Aorta (tissue), 5 donors: Measurements from ENCODE around the gene XRCC4. TPM values are rescaled to one million over a fixed set of nuclear protein-coding genes. Genes with fewer than 3 reads are reported as not detected.

Experiments
- ATAC-seq: fragments of 200-7000 bp; cut with Tn5 transposase; one replicate; pipeline ENCODE4 v1.9.1; 2022; ENCODE audit warnings: moderate library complexity; ENCODE audit not compliant: low FRiP score
- DNase-seq, 2 donors: peaks; one replicate each; pipeline ENCODE4 v3.0.0-alpha.2; 2020
- H3K27ac ChIP-seq, 2 donors: one replicate each; pipeline ENCODE4 v1.5.1; 2013; ENCODE audit warnings: low read length in 2 of 2, mild to moderate bottlenecking in 2 of 2, moderate library complexity in 2 of 2, control low read depth in 1 of 2, inconsistent platforms in 1 of 2, low read depth in 1 of 2
- H3K27me3 ChIP-seq, 2 donors: one replicate each; pipeline ENCODE4 v1.6.1; 2013; ENCODE audit warnings: control low read depth in 1 of 2, low read length in 1 of 2, mild to moderate bottlenecking in 1 of 2, moderate library complexity in 1 of 2; ENCODE audit not compliant: insufficient read depth in 2 of 2, control insufficient read depth in 1 of 2
- H3K36me3 ChIP-seq, 2 donors: one replicate each; pipeline ENCODE4 v1.6.1; 2013; ENCODE audit warnings: control low read depth in 1 of 2, low read length in 1 of 2, mild to moderate bottlenecking in 1 of 2; ENCODE audit not compliant: insufficient read depth in 2 of 2, control insufficient read depth in 1 of 2
- H3K4me1 ChIP-seq, 2 donors: one replicate each; pipeline ENCODE4 v1.6.1; 2013; ENCODE audit warnings: low read length in 2 of 2, control low read depth in 1 of 2, mild to moderate bottlenecking in 1 of 2, moderate library complexity in 1 of 2; ENCODE audit not compliant: insufficient read depth in 2 of 2, control insufficient read depth in 1 of 2
- H3K4me3 ChIP-seq, 2 donors: one replicate each; pipeline ENCODE4 v1.5.1; 2013; ENCODE audit warnings: low read length in 2 of 2, control low read depth in 1 of 2, mild to moderate bottlenecking in 1 of 2
- H3K9me3 ChIP-seq: one replicate; pipeline ENCODE4 v1.6.1; 2013; ENCODE audit warnings: mild to moderate bottlenecking, low read length; ENCODE audit not compliant: control insufficient read depth
- WGBS, 2 donors: extraction: QIAGEN DNeasy Blood & Tissue Kit; methylation state at CpG; one replicate each; pipeline ENCODE4 v1.1.7; 2013; 5-methylcytosine and 5-hydroxymethylcytosine counted together
- intact Hi-C, 2 donors: fragments of 100-400 bp; cut with DNase I; formaldehyde crosslinking; loops; one replicate each; pipeline versions ENCODE4 v1.14.2 to v1.15.0; 2022
- polyA plus RNA-seq, 2 donors: library from polyadenylated mRNA; stranded (reverse); fragments of 200-250 nt; gene quantifications; one replicate each; pipeline ENCODE4 v1.2.3, GENCODE V29; 2013
- total RNA-seq, 2 donors: library from RNA; stranded (reverse); fragmentation: NEBNext Ultra II Directional; extraction: Animal tissue kit (Norgen Biotek cat#: 25700); gene quantifications; one replicate each; pipeline ENCODE4 v1.2.1, GENCODE V29; 2021
- donor health status: healthy with polysubstance abuse.
- donor health status: Bipolar disorder and iron deficiency.
- donor health status: DM: no; HTN: no; CAD: no.
- donor health status: DM: no; HTN: no; CAD: no.
- donor health status: DM: yes; HTN: yes; CAD: no.

Gene XRCC4
- total and polyA plus RNA-seq, 4 donors: 9.9 to 19.0 (median 11.8) TPM

DNA sequence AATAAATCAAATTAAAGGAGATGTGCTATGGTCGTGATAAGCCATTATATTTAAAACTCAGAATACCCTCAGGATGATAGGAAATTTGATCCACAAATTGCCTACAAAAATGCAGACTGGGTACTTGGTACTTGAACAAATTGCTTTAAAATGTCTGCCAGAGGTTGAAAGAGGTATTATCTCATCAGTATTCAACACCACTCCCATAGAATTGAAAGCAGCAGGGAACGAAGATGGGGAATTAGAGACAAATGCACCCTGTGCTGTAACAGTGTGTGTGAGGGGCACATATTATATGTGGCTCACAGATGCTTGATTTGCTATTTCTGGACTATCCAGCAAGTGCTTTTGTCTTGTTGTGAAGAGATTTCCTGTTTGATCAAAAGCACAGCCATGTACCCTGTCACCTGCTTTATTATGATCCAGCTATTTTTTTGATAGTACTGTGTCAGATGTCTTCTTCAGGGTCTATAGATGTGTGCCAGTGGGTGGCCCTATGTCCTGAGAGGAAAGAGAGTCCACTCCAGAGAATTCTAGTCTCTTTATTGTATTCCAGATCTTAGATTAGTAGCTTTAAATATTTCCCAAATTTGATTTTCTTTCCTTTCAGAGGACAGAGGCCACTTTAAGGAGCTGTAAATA lies 120.1 kb downstream of the XRCC4 start:
- DNase-seq (no peak), ATAC-seq (no peak)
- WGBS, 2 donors: 86 to 87% methylated on average over 2 of the region's 2 CpGs
- Histone ChIP-seq H3K27me3 (no peaks in the 10 kb centered on the region), H3K4me3 (no peak overlapping the region), H3K9me3 (no peaks in the 10 kb centered on the region), H3K27ac (no peak overlapping the region), H3K36me3 (no peaks in the 10 kb centered on the region), H3K4me1 (no peaks in the 10 kb centered on the region)
- intact Hi-C loops: no loop called here

DNA sequence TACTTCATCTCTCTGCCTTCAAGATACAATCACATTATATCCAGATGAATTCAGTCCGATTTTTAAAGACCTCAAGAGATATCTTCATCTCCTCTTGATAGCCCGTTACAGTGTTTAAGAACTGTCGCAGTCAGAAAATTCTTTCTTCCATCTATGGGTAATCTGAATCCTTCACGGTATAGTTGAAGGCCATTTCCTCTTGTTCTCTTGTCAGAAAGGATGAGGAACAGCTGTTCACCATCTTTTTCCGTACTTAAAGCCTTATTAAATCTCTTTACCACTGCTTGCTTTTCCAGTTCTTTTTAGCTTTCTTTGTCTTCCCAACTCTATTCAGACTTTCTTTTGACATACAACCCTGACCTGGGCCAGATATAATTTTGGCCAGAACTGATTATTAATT lies 121.8 kb downstream of the XRCC4 start:
- 68 to 78% methylated on average over 5 of the region's 5 CpGs for WGBS, 2 donors
- intact Hi-C loops: no loop called here
- no peak for ATAC-seq
- no peaks in the 10 kb centered on the region for H3K27me3 ChIP-seq
- no peaks in the 10 kb centered on the region for H3K9me3 ChIP-seq
- DNase-seq: no peak
- no peaks in the 10 kb centered on the region for H3K36me3 ChIP-seq
- H3K4me1 ChIP-seq: no peaks in the 10 kb centered on the region
- H3K4me3 ChIP-seq: no peak overlapping the region
- H3K27ac ChIP-seq: no peak overlapping the region

DNA sequence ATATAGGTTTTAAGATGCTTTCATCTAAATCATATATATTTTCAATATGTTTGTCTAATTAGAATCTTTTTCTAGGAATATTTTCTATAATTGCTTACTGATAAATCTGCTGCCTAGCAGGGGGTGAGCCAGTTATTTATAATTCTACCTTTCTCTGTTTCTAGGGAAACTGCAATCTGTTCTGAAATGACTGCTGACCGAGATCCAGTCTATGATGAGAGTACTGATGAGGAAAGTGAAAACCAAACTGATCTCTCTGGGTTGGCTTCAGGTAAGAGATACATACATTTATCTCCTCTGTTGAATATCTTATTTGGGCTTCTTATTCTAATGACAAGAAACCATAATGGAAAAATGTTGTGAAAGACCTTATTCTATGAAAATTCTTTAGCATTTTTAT lies 127.3 kb downstream of the XRCC4 start:
- intact Hi-C loops: no loop called here
- no peak for DNase-seq
- H3K4me1 ChIP-seq: no peaks in the 10 kb centered on the region
- 89 to 96% methylated on average over 1 of the region's 1 CpG for WGBS, 2 donors
- no peaks in the 10 kb centered on the region for H3K9me3 ChIP-seq
- ATAC-seq: no peak
- H3K27me3 ChIP-seq: no peaks in the 10 kb centered on the region
- no peaks in the 10 kb centered on the region for H3K36me3 ChIP-seq
- H3K4me3 ChIP-seq: no peak overlapping the region
- H3K27ac ChIP-seq: no peak overlapping the region

DNA sequence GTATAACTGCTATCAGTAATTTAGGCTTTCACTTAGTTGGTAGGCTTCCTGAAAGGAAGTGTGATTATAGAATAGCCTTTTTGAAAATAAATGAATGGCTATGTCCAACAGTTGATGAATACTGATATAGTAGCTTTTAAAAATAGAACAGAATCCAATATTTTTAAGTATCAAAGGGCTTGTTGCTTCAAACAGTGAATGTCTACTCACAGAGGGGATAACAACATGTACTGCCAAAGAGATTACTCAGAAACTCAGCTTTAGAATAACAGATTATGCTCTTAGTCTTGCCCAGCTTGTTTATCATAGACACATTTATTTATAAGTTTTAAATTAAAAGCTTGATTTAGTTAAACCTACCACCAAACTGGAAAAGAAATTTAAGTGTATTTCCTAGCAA lies 132.6 kb downstream of the XRCC4 start:
- no peaks in the 10 kb centered on the region for H3K36me3 ChIP-seq
- H3K4me1 ChIP-seq: no peaks in the 10 kb centered on the region
- ATAC-seq (no peak), DNase-seq (no peak)
- no peak overlapping the region for H3K27ac ChIP-seq
- H3K4me3 ChIP-seq: no peak overlapping the region
- H3K9me3 ChIP-seq: no peaks in the 10 kb centered on the region
- no peaks in the 10 kb centered on the region for H3K27me3 ChIP-seq
- intact Hi-C loops: no loop called here

DNA sequence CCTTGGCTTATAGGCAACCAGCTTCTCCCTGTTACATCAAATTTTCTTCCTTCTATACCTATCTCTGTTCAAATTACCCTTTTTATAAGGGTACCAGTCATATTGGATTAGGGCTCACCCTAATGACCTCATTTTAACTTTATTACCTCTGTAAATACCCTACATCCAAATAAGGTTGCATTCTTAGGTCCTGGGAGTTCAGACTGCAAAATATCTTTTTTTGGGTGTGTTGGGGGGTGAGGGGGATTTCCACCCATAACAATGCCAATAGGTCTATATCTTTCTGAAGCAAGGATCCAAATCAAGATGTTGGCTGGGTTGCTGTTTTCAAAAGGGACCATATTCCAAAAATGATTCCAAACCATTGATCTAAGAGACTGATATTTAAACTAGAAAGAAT lies 141.7 kb downstream of the XRCC4 start:
- H3K36me3 ChIP-seq: no peaks in the 10 kb centered on the region
- H3K27ac ChIP-seq: no peak overlapping the region
- no peak overlapping the region for H3K4me3 ChIP-seq
- ATAC-seq: no peak
- DNase-seq: no peak
- intact Hi-C loops: no loop called here
- no peaks in the 10 kb centered on the region for H3K4me1 ChIP-seq
- H3K27me3 ChIP-seq: no peaks in the 10 kb centered on the region
- no peaks in the 10 kb centered on the region for H3K9me3 ChIP-seq

DNA sequence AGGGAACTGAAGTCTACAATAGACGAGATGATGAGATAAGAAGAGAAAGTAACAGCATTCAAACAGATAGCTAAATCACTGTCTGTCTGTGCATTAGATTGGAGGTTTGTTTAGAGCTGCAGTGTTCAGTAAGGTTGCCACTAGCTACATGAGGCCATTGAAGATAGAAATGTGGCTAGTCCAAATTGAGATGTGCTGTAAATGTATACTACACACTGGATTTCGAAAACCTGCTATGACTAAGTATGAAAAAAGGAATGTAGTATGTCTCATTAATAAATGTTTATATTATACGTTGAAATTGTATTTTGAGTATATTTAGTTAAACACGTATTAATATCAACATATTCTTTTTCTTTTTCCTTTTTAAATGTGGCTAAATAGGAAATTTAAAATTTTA lies 142.1 kb downstream of the XRCC4 start:
- Histone ChIP-seq H3K27ac (no peak overlapping the region), H3K9me3 (no peaks in the 10 kb centered on the region), H3K36me3 (no peaks in the 10 kb centered on the region), H3K27me3 (no peaks in the 10 kb centered on the region), H3K4me3 (no peak overlapping the region), H3K4me1 (no peaks in the 10 kb centered on the region)
- ATAC-seq (no peak), DNase-seq (no peak)
- 70 to 72% methylated on average over 4 of the region's 4 CpGs for WGBS, 2 donors
- intact Hi-C loops: no loop called here

DNA sequence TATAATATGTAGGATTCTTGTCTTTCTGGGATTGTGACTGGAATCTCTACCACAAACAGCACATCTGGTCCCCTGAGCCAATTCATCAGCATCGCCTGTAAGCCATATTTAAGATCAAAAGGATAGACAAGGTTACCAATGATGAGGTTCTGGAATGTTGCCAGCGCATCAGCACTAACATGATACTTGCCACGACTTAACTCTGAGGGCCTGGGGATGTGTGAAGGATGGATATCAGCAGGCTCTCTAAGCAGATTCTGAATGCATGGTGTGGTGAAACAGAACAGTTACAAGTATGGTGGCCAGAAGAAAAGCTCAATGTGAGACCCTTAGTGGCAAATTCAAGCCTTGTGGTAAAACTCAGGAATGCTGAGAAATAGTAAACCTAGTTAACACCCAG lies 143.0 kb downstream of the XRCC4 start:
- Histone ChIP-seq H3K4me3 (no peak overlapping the region), H3K27ac (no peak overlapping the region), H3K9me3 (no peaks in the 10 kb centered on the region), H3K27me3 (no peaks in the 10 kb centered on the region), H3K4me1 (no peaks in the 10 kb centered on the region), H3K36me3 (no peaks in the 10 kb centered on the region)
- DNase-seq (no peak), ATAC-seq (no peak)
- WGBS, 2 donors: 84 to 89% methylated on average over 3 of the region's 3 CpGs
- intact Hi-C loops: no loop called here

DNA sequence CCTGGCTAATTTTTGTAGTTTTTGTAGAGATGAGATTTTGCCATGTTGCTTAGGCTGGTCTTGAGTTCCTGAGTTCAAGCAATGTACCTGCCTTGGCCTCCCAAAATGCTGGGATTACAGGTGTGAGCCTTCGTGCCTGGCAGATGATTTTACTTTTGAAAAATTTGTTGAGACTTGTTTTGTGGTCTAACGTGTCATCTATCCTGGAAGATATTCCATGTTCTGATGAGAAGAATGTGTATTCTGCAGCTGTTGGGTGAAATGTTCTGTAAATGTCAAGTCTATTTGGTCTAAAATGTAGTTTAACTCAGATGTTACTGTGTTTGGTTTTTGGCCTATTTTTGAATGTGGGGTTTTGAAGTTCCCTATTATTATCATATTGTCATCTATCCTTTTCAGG lies 145.6 kb downstream of the XRCC4 start:
- DNase-seq: no peak
- Histone ChIP-seq H3K9me3 (no peaks in the 10 kb centered on the region), H3K4me1 (no peaks in the 10 kb centered on the region), H3K27ac (no peak overlapping the region), H3K27me3 (no peaks in the 10 kb centered on the region), H3K4me3 (no peak overlapping the region), H3K36me3 (no peaks in the 10 kb centered on the region)
- intact Hi-C loops: no loop called here
- WGBS, 2 donors: 87 to 95% methylated on average over 2 of the region's 2 CpGs
- no peak for ATAC-seq

DNA sequence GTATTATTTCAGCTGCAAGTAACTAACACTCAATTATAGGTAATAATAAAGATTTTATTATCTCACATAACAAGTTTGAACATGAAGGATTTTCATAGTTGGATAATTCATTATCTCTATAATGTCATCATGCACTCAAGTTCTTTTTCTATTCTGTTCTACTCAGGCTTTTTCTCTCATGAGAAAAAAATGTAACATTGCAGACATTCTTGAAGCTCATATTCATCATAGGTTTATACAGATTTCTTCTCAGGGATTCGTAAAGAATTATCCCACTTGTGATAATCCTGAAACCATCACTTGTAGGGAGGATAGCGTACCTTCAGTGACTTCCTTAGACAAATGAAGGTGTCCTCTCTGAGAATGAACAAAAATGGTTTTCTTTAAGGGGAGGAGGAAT lies 150.3 kb downstream of the XRCC4 start:
- no peaks in the 10 kb centered on the region for H3K27me3 ChIP-seq
- ATAC-seq: no peak
- WGBS, 2 donors: 78 to 79% methylated on average over 2 of the region's 2 CpGs
- intact Hi-C loops: no loop called here
- no peak overlapping the region for H3K27ac ChIP-seq
- H3K9me3 ChIP-seq: no peaks in the 10 kb centered on the region
- no peak for DNase-seq
- no peaks in the 10 kb centered on the region for H3K4me1 ChIP-seq
- no peaks in the 10 kb centered on the region for H3K36me3 ChIP-seq
- H3K4me3 ChIP-seq: no peak overlapping the region
